ENCODE results near the gene NEO1. TPM values are rescaled to one million over a fixed set of nuclear protein-coding genes. Genes with fewer than 3 reads are reported as not detected.

NEO1 gene
- total RNA-seq, 1 donor from 2014 or later: 0.07 TPM

- DNase-seq (ENCODE audit: low read depth, low spot score): no peak
Observed at GRCh38 chr15:73030122-73030679, 22.1 kb upstream of the NEO1 start.

- no peak for DNase-seq (ENCODE audit: low read depth, low spot score)
Observed at GRCh38 chr15:73031648-73032047, 20.6 kb upstream of the NEO1 start.

DNA sequence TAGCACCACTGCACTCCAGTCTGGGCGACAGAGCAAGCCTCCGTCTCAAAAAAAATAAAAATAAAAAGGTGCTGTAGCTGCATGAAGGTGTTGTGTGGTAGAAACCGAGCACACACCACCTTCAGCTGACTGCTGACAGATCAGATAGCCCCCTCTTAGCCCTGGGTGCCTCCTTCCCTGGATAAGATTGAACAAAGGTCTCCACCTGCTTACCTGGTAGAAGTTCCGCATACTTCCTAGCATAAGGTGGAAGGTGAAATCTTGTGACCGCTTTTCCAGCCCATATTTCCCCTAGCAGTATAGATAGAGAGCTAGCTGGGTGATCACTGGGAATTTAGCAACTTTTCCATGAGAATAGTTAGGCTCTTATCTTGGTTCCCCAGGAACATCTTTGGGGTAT, 18.7 kb upstream of the NEO1 start:
- no peak for DNase-seq (ENCODE audit: low read depth, low spot score)

DNA sequence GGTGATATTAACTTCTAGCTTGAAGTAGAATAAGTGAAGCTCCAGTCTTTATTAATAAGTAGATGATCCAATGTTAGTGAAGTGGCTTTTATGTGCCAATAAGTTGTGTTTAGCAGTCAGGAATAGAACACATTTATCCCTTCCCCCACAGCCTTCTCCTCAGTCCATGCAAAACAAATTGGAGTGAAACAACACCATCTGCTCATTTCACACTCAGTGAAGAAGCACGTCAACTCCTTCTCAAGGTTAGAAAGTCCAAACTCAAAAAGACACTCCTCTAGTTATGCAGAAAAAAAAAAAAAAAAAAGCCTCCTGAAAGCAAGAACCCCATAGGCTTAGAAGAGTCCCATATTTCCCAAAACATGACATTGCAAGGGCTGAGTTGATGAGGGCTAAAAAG, 18.0 kb upstream of the NEO1 start:
- no peak for DNase-seq (ENCODE audit: low read depth, low spot score)

GRCh38 chr15:73035221-73035620, 17.0 kb upstream of the NEO1 start:
- no peak for DNase-seq (ENCODE audit: low read depth, low spot score)

DNA sequence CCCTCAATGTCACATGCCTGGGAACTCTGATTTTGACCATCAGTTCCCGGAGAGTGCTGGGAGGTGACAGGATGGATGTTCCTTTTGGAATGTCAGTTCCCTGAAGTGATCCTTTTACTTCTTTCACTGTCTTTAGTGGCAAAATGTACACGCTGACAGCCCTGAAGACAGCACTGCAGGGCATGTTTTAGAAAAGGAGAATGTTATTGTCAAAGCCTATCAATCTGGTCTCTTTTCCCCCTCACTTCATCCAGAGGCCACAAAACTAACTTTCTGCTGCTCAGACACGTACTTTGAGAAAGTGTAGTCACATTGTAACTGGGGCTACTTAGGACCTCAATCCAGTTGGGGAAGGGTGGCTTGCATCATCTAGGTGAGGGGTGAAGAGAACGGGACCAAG, 14.0 kb upstream of the NEO1 start:
- no peak for DNase-seq (ENCODE audit: low read depth, low spot score)

DNA sequence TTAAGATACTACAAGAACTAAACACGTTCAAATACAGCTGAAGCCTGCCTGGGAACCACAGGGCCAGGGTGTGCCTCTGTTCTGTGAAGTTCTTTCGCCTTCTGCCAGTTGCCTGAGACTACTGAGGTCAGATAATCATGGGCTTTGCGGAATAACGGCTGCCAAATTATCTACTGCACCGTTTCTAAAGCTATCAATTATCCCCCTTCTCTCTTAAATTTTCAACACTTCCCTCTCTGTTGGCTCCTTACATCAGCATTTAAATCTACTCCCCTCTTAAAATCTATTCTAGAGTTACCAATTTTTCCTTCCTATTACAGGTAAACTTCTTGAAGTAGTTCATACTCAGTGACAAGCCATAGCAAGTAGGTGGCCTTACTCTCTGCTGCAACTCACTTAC, 6.2 kb upstream of the NEO1 start:
- no peak for DNase-seq (ENCODE audit: low read depth, low spot score)

GRCh38 chr15:73047882-73048281, 4.4 kb upstream of the NEO1 start:
- DNase-seq (ENCODE audit: low read depth, low spot score): no peak

DNA sequence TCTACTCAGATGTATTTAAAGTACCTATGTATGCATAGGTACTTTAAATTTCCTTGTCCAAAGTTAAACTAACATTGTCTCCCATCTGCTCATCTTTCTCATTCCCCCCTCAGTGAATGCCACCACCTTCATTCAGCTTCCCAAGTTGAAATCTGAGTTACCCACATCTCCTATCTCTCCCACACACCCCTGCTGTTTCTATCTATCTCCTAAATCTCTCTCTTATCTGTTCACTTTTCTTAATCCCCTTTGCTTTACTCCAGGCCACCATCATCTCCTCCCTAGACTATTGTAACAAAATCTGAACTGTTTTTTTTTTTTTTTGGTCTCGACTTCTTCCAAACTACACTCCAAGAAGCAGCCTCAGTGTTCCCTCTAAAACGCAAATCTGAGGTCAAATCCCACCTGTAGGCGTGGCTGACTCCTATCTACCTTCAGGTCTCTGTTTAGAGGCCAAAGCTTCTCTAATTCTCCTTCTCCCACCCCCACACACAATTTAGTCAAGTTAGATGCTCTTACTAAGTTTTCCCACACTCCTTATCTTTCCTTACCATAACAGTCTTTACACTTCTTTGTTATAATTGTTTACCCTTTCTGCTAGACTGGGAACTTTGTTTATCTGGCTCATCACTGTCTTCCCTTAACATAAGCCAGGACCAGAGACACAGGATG, 3.5 kb upstream of the NEO1 start:
- DNase-seq (ENCODE audit: low read depth, low spot score): no peak

- DNase-seq (ENCODE audit: low read depth, low spot score): no peak
Observed at GRCh38 chr15:73049564-73050215, 2.6 kb upstream of the NEO1 start.

DNA sequence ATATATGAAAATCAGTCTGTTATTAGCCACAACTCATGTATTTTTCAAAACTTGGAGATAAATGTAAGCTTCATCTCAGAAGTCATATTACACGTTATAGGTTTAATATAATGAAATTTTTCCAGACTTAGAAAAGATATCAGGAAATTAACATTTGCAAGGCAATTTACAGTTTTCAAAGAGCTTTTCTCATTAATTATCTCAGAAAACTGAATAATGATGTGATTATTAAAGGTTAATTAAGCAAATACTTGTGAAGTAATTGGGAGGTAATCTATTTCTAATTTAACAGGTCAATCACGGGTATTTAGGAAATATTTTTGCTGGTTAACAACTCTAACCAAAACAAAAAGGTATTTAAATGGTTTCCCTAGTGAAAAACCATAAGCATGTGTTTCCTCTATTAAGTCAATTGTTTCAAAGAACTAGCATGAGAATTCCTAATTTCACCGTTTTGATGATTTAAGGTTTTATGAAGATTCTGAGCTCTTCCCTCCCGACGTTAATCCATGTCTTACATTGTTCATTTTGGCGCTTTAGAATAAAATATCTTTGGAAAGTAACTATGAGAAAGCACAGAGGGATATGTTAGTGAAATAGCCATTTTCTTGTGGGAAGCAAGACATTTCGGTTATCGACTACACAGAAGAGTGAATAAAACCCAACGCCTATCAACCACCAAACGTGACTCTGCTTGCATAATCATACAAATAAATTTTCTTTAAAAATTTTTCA, 1.5 kb upstream of the NEO1 start:
- DNase-seq (ENCODE audit: low read depth, low spot score): no peak

- no peak for DNase-seq (ENCODE audit: low read depth, low spot score)
Observed at GRCh38 chr15:73051391-73051806, 864 bp upstream of the NEO1 start.

GRCh38 chr15:73052653-73053397, 562 bp downstream of the NEO1 start:
- no peak for DNase-seq (ENCODE audit: low read depth, low spot score)

- DNase-seq (ENCODE audit: low read depth, low spot score): no peak
Observed at GRCh38 chr15:73053398-73053723, 1.1 kb downstream of the NEO1 start.

- DNase-seq (ENCODE audit: low read depth, low spot score): no peak
Observed at GRCh38 chr15:73054417-73054953, 2.2 kb downstream of the NEO1 start.

DNA sequence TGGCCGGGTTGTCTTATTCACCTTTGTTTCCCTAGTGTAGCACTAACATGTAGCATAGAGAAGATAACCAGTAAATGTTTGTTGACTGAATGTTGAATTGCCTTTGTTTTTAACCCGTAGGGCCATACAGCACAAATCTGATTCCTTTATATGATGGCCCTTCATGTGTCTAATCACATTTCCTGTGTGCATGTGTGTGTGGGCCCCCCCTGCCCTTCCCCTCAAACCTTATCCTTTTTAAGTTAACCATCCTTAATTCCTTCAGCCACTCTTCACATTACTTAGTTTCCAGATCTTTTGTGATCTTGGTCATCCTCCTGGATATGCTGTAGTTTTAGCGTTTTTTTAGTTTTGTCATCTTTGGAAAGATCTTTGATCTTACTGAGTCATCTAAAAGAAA, 4.2 kb downstream of the NEO1 start:
- DNase-seq (ENCODE audit: low read depth, low spot score): no peak

GRCh38 chr15:73058437-73058836, 6.2 kb downstream of the NEO1 start:
- no peak for DNase-seq (ENCODE audit: low read depth, low spot score)

DNA sequence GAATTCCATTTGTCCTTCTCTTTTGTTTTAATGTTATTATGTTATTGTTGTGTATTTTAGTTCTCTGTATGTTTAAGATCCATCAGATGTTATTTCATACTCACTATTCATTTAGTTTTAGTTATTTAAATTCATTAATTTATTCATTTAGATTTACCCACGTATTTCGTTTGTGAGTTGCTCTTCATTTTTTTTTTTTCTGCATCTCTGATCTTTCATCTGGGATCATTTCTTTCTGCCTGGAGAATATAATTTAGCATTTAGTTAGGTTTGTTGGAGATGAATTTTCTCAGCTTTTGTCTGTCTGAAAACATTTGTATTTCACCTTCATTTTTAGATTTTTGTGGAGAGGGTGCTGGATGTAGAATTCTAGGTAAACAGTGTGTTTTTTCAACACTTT, 12.9 kb downstream of the NEO1 start:
- DNase-seq (ENCODE audit: low read depth, low spot score): no peak

DNA sequence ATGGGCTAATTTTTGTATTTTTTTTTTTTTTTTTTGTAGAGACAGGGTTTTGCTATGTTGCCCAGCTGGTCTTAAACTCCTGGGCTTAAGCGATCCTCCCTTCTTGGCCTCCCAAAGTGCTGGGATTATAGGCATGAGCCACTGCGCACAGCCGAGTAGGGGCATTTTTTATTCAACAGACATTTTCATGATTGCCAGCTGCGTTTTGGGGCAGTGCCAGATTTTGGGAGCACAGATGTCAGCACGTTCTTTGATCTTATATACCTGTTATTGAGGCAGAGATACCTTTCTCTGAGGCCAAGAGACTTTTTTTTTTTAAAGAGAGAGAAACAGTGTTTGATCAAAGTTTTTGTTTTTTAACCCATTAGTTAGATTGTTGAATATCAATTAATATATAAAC, 16.8 kb downstream of the NEO1 start:
- DNase-seq (ENCODE audit: low read depth, low spot score): no peak

- DNase-seq (ENCODE audit: low read depth, low spot score): no peak
Observed at GRCh38 chr15:73072894-73073293, 20.6 kb downstream of the NEO1 start.

- no peak for DNase-seq (ENCODE audit: low read depth, low spot score)
Observed at GRCh38 chr15:73074241-73074640, 22.0 kb downstream of the NEO1 start.
